B cell (primary cell): ENCODE results near the gene SPEG. TPM values are rescaled to one million over a fixed set of nuclear protein-coding genes. Genes with fewer than 3 reads are reported as not detected.

Experiments
- ATAC-seq: fragments of 200-7000 bp; cut with Tn5 transposase; one replicate; pipeline ENCODE4 v1.10.0; 2021; ENCODE audit warnings: low read depth, mild to moderate bottlenecking, moderate number of reproducible peaks, moderate library complexity
- CTCF ChIA-PET: fragments of 350-600 bp; sonication (Branson Sonifier 250); formaldehyde crosslinking; loops from one replicate; lab custom pipeline; 2021; ENCODE audit warnings: antibody characterized with exemption, inconsistent platforms; lab: Charles Lee
- POLR2A ChIA-PET: fragments of 350-600 bp; sonication (Branson Sonifier 250); formaldehyde crosslinking; loops from one replicate; lab custom pipeline; 2021; ENCODE audit warnings: antibody characterized with exemption; lab: Charles Lee
- DNase-seq: peaks from one replicate; pipeline ENCODE4 v3.0.0; 2013
- H2AFZ ChIP-seq: 2 replicates; pipeline ENCODE4 v1.6.1; 2012; ENCODE audit warnings: mild to moderate bottlenecking, low read depth, low read length; ENCODE audit not compliant: insufficient read depth, poor library complexity, severe bottlenecking
- H3K27ac ChIP-seq, 2 donors: 1 replicate in 1 of 2; 2 replicates in 1 of 2; pipeline ENCODE4 v1.5.1; 2012 to 2013; ENCODE audit warnings: low read length in 2 of 2, mild to moderate bottlenecking in 2 of 2, moderate library complexity in 1 of 2
- H3K27me3 ChIP-seq, 4 experiments: fragments of 200-600 bp in 1 of 4; sonication (generic) in 1 of 4; replicated peaks in 1 of 4; 1 replicate in 2 of 4; 2 replicates in 2 of 4; pipeline versions ENCODE4 v1.6.1 to v1.7.0; 2013 to 2016; ENCODE audit warnings: low read length in 3 of 4, mild to moderate bottlenecking in 2 of 4, mixed read lengths in 1 of 4, moderate library complexity in 1 of 4; ENCODE audit not compliant: insufficient read depth in 4 of 4, control insufficient read depth in 3 of 4; ENCODE audit errors: control extremely low read depth in 1 of 4
- H3K36me3 ChIP-seq, 2 experiments: replicated peaks in 1 of 2; 1 replicate in 1 of 2; 2 replicates in 1 of 2; pipeline versions ENCODE4 v1.6.1 to v1.7.1; 2013; ENCODE audit warnings: low read length in 1 of 2; ENCODE audit not compliant: insufficient read depth in 2 of 2, control insufficient read depth in 1 of 2; ENCODE audit errors: control extremely low read depth in 1 of 2, extremely low read depth in 1 of 2
- H3K4me1 ChIP-seq, 2 donors: fragments of 200-600 bp in 1 of 2; sonication (generic) in 1 of 2; 1 replicate in 1 of 2; 2 replicates in 1 of 2; pipeline versions ENCODE4 v1.5.1 to v1.6.1; 2013 to 2017; ENCODE audit warnings: low read length in 2 of 2; ENCODE audit not compliant: control insufficient read depth in 2 of 2, insufficient read depth in 2 of 2
- H3K4me2 ChIP-seq: replicated peaks from 2 replicates; pipeline ENCODE3; 2012; ENCODE audit warnings: mild to moderate bottlenecking, low read depth, low read length; ENCODE audit not compliant: poor library complexity, severe bottlenecking
- H3K4me3 ChIP-seq, 5 experiments: fragments of 200-600 bp in 1 of 5; sonication (generic) in 1 of 5; 1 replicate in 3 of 5; 2 replicates in 2 of 5; pipeline versions ENCODE4 v1.5.1 to v1.7.0; 2011 to 2016; ENCODE audit warnings: low read length in 4 of 5, mild to moderate bottlenecking in 4 of 5, low read depth in 2 of 5, control low read depth in 1 of 5, moderate library complexity in 1 of 5; ENCODE audit not compliant: insufficient read depth in 1 of 5; ENCODE audit errors: control extremely low read depth in 1 of 5, extremely low read depth in 1 of 5
- H3K79me2 ChIP-seq: fragments of 200-600 bp; sonication (generic); one replicate; pipeline ENCODE4 v1.6.0; 2016; ENCODE audit warnings: low read length; ENCODE audit not compliant: control insufficient read depth, insufficient read depth
- H3K9ac ChIP-seq: fragments of 200-600 bp; sonication (generic); 2 replicates; pipeline ENCODE4 v1.6.1; 2017; ENCODE audit warnings: mild to moderate bottlenecking, low read length, moderate library complexity
- H3K9me3 ChIP-seq, 3 donors: one replicate each; pipeline versions ENCODE4 v1.6.1 to v1.7.1; 2013; ENCODE audit warnings: low read length in 2 of 3; ENCODE audit not compliant: control insufficient read depth in 2 of 3, insufficient read depth in 1 of 3; ENCODE audit errors: control extremely low read depth in 1 of 3
- H4K20me1 ChIP-seq: 2 replicates; pipeline ENCODE4 v1.6.0; 2012; ENCODE audit warnings: mild to moderate bottlenecking, low read length; ENCODE audit not compliant: insufficient read depth, control insufficient read depth, poor library complexity, severe bottlenecking
- H3K27ac Mint-ChIP-seq: one replicate; pipeline ENCODE4 v1.8.0; 2021; ENCODE audit warnings: mixed read lengths
- H3K27me3 Mint-ChIP-seq: one replicate; pipeline ENCODE4 v1.8.0; 2021; ENCODE audit warnings: mixed read lengths
- H3K4me1 Mint-ChIP-seq: one replicate; pipeline ENCODE4 v1.8.0; 2021; ENCODE audit warnings: mixed read lengths
- H3K4me3 Mint-ChIP-seq: one replicate; pipeline ENCODE4 v1.8.0; 2021; ENCODE audit warnings: mixed read lengths
- H3K9me3 Mint-ChIP-seq: one replicate; pipeline ENCODE4 v1.8.0; 2022; ENCODE audit warnings: mixed read lengths; ENCODE audit not compliant: insufficient read depth
- EZH2 ChIP-seq: IDR thresholded peaks from 2 replicates; pipeline ENCODE4 v1.6.1; 2012; ENCODE audit warnings: borderline replicate concordance, low read depth, mild to moderate bottlenecking, moderate library complexity, low read length; ENCODE audit not compliant: insufficient read depth, poor library complexity, severe bottlenecking
- WGBS: methylation state at CpG from one replicate; pipeline ENCODE4 v1.1.5; 2013; ENCODE audit warnings: missing lambda C conversion rate; ENCODE audit not compliant: insufficient coverage; 5-methylcytosine and 5-hydroxymethylcytosine counted together
- intact Hi-C: fragments of 100-400 bp; cut with micrococcal nuclease; formaldehyde crosslinking; loops from one replicate; pipeline ENCODE4 v1.10.0; 2022
- polyA plus RNA-seq: library from polyadenylated mRNA; depleted of rRNA; stranded (reverse); fragments of >200 nt; gene quantifications from 2 replicates; pipeline ENCODE4 v1.2.3, GENCODE V29; 2012
- total RNA-seq, 2 donors: library from RNA; stranded (reverse); fragments of 120-200 nt in 1 of 2; gene quantifications; 1 replicate in 1 of 2; 2 replicates in 1 of 2; pipeline versions ENCODE4 v1.2.3 to v1.2.4, GENCODE V29; 2013 to 2022
- TF ChIP-seq, protein P1 (sequence below): fragments of 200-600 bp; IDR thresholded peaks from one replicate; pipeline ENCODE4 v1.8.0; 2022; ENCODE audit warnings: antibody characterized with exemption, mild to moderate bottlenecking

The SPEG gene
- total and polyA plus RNA-seq, 2 donors (not counting 1 experiment from before 2014, with no cell fraction given): 0.03 to 0.74 TPM

- Histone ChIP-seq H3K4me2 (no peak overlapping the region), H3K27me3 (no peaks in the 10 kb centered on the region), H3K9ac (no peak overlapping the region), H3K79me2 (no peaks in the 10 kb centered on the region), H3K9me3 (no peaks in the 10 kb centered on the region), H2AFZ (no peak overlapping the region), H3K27ac (no peak overlapping the region), H3K36me3 (no peaks in the 10 kb centered on the region), H4K20me1 (no peaks in the 10 kb centered on the region), H3K4me1 (no peaks in the 10 kb centered on the region), H3K4me3 (no peak overlapping the region)
- no peak overlapping the region for H3K27ac Mint-ChIP-seq
- CTCF ChIA-PET: interaction anchor here (1.8 to 12.6 kb wide), 2 partner anchors 8 to 65 kb away, joined by 8 to 146 read pairs; no protein-coding TSS in a partner anchor
- TF ChIP-seq, protein P1, sequence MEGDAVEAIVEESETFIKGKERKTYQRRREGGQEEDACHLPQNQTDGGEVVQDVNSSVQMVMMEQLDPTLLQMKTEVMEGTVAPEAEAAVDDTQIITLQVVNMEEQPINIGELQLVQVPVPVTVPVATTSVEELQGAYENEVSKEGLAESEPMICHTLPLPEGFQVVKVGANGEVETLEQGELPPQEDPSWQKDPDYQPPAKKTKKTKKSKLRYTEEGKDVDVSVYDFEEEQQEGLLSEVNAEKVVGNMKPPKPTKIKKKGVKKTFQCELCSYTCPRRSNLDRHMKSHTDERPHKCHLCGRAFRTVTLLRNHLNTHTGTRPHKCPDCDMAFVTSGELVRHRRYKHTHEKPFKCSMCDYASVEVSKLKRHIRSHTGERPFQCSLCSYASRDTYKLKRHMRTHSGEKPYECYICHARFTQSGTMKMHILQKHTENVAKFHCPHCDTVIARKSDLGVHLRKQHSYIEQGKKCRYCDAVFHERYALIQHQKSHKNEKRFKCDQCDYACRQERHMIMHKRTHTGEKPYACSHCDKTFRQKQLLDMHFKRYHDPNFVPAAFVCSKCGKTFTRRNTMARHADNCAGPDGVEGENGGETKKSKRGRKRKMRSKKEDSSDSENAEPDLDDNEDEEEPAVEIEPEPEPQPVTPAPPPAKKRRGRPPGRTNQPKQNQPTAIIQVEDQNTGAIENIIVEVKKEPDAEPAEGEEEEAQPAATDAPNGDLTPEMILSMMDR: no peak
- no peak for TF ChIP-seq EZH2
- H3K27me3 Mint-ChIP-seq: peaks cover 10% of the 10 kb centered on the region
- no peaks in the 10 kb centered on the region for H3K9me3 Mint-ChIP-seq
- 91% methylated on average over 43 of the region's 47 CpGs for WGBS
- POLR2A ChIA-PET: no interaction called here
- no peak for DNase-seq
- intact Hi-C loops: no loop called here
- H3K4me3 Mint-ChIP-seq: no peak overlapping the region
- no peak for ATAC-seq
- no peaks in the 10 kb centered on the region for H3K4me1 Mint-ChIP-seq
These were observed 31.3 kb downstream of the SPEG start for GRCh38 chr2:219465659-219466561.
